Measurements from ENCODE around the gene MAZ.
"Not testable (repeated sequence)": the region's sequence is repeated elsewhere in the genome, so short reads cannot be mapped to it uniquely, and the experiment has no call there.

MAZ gene

DNA sequence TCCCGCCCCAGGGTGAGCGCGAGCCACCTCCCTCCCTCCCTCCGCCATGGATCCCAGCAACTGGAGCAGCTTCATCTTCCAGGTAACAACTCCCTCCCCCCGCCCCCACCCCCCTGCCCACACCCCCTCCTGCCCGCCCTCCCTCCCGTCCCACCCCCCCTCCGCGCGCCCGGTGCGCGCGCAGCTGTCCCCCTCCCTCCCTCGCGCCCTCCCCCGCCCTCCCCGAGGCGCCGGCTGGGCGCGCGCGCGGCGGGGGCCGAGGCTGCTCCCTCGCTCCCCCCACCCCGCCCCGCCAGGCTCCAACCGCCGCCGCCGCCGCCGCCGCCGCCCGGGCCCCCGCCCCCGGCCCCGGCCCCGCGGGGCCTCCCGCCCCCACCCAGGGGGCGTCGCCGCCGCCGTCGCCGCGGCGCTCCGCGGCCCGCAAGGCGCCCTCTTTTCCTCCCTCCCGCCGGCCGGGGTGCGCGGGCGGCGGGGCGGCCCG, at the start of gene MAZ:
Gene MAZ, plus strand, starts transcription at position 431 of the 481 bp plus-strand sequence. CDS start 173 bp downstream, outside the sequence.
- DNase-seq, result peak; percentile 94 to 96
- no peak for TF ChIP-seq POLR2A (IDR thresholded peaks at IDR 0.05; ENCODE audit: low read length)
- no peak for TF ChIP-seq GATA1 (IDR thresholded peaks at IDR 0.05; ENCODE audit: low read depth, low read length)

GRCh38 chr16:29756654-29757053, 49.7 kb upstream of the MAZ start:
- DNase-seq, result no peak
- TF ChIP-seq POLR2A (IDR thresholded peaks at IDR 0.05; ENCODE audit: low read length), result no peak
- no peak for TF ChIP-seq GATA1 (IDR thresholded peaks at IDR 0.05; ENCODE audit: low read depth, low read length)

DNA sequence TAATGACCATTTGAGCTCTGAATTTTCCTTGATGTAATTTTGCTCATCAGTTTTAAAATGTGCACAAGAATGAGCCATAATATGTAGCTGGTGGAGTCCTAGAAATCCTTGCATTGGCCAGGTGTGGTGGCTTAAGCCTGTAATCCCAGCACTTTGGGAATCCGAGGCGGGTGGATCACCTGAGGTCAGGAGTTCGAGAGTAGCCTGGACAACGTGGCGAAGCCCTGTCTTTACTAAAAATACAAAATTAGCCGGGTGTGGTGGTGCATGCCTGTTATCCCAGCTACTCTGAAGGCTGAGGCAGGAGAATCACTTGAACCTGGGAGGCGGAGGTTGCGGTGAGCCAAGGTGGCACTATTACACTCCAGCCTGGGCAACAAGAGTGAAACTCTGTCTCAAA, 49.2 kb upstream of the MAZ start:
- DNase-seq, result not testable (repeated sequence)

DNA sequence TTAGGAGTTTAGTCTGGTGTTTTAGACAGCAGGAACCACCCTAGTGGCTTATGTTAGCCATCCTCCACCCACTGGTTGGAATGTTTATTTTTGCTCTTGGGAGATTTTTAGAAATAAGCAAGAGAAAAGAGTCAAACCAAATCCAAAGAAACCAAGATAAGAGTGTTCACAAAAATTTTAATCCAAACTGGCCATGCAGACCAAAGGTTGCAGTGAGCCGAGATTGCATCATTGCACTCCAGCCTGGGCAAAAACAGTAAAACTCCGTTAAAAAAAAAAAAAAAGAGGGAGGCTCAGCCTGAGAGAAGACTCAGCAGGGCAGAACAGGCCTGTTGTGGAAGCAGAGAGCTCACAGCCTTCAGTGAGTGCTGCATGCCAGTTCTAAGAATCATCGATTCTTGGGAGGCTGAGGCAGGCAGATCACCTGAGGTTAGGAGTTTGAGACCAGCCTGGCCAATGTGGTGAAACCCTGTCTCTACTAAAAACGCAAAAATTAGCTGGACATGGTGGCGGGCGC, 48.3 kb upstream of the MAZ start:
- no peak for TF ChIP-seq POLR2A (IDR thresholded peaks at IDR 0.05; ENCODE audit: low read length)
- TF ChIP-seq GATA1 (IDR thresholded peaks at IDR 0.05; ENCODE audit: low read depth, low read length), result no peak
- DNase-seq, result no peak

- DNase-seq, result no peak
Observed at GRCh38 chr16:29760567-29761279, 45.6 kb upstream of the MAZ start.

DNA sequence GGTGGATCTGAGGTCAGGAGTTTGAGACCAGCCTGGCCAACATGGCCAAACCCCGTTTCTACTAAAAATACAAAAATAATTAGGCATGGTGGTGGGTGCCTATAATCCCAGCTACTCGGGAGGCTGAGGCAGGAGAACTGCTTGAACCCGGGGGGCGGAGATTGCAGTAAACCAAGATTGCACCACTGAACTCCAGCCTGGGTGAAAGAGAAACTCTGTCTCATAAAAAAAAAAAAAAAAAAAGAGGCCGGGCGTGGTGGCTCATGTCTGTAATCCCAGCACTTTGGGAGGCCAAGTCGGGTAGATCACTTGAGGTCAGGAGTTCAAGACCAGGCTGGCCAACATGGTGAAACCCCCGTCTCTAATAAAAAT, 45.1 kb upstream of the MAZ start:
- DNase-seq, result not testable (repeated sequence)

More at GRCh38 chr16:29760567-29761279, 45.6 kb upstream of the MAZ start:
- TF ChIP-seq POLR2A (IDR thresholded peaks at IDR 0.05; ENCODE audit: low read length), result no peak
- TF ChIP-seq GATA1 (IDR thresholded peaks at IDR 0.05; ENCODE audit: low read depth, low read length), result no peak

- DNase-seq, result no peak
- TF ChIP-seq POLR2A (IDR thresholded peaks at IDR 0.05; ENCODE audit: low read length) (no peak), GATA1 (IDR thresholded peaks at IDR 0.05; ENCODE audit: low read depth, low read length) (no peak)
Observed at GRCh38 chr16:29761882-29762281, 44.4 kb upstream of the MAZ start.

DNA sequence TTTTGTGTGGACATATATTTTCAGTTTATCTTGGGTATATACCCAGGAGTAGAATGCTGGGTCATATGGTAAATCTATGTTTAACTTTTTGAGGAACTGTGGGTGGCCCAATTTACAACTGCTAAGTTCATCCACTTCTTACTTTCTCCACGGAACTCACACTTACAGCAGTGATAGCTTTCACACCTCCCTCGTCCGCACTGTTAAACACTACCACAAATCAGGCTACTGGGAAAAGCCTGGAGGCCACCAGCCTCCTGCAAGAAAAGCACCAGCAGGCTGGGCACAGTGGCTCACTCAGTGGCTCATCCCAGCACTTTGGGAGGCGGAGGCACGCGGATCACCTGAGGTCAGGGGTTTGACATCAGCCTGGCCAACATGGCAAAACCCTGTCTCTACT, 43.0 kb upstream of the MAZ start:
- DNase-seq, result no peak
- TF ChIP-seq GATA1 (IDR thresholded peaks at IDR 0.05; ENCODE audit: low read depth, low read length) (no peak), POLR2A (IDR thresholded peaks at IDR 0.05; ENCODE audit: low read length) (no peak)

DNA sequence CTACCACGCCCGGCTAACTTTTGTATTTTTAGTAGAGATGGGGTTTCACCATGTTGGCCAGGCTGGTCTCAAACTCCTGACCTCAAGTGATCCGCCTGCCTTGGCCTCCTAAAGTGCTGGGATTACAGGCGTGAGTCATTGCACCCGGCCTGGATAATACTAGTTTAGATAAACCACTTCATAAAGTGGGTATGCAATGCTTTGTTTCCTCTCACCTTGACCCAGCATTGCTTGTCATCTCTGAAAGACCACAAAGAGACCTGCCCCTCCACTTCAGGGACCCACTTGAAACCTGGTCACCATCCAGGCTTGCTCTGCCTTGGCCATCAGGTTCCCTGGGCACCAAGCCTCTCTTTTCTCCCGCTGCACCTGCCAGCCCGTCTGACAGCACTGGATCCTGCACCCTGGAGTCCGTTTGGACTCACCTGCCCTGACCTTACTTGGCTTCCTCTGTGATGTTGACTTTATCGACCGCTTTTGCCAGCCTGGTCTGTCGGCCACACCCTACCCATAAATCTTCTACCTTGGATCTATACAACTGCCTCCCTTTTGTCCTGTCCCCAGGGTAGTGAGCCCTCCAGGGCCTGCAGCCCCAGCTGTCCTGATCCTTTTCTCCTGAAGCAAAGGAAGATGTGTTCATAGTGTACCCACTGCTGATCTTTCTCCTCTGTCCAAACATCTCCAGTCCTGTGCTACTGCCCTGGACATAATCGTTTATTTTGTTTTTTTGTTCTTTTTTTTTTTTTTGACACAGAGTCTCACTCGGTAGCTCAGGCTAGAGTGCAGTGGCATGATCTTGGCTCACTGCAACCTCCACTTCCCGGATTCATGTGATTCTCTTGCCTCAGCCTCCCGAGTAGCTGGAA, 40.9 kb upstream of the MAZ start:
- no peak for DNase-seq
- TF ChIP-seq GATA1 (IDR thresholded peaks at IDR 0.05; ENCODE audit: low read depth, low read length) (no peak), POLR2A (IDR thresholded peaks at IDR 0.05; ENCODE audit: low read length) (no peak)

DNA sequence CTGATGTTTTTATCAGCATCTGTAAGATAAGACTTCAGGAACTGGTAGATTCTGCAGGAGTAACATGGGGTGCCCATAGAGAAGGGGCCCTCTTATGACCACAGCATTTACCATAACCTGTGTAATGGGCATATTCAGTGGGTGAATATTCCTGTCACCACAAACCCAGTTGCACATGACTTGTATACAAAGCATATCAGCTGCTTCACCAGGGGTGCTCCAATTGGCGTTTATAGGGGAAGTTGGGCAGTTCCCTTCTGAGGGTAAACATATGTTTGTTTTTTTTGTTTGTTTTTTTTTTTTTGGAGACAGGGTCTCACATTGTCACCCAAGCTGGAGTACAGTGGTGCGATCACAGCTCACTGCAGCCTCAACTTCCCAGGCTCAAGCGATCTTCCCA, 39.8 kb upstream of the MAZ start:
- no peak for DNase-seq
- TF ChIP-seq GATA1 (IDR thresholded peaks at IDR 0.05; ENCODE audit: low read depth, low read length), result no peak
- no peak for TF ChIP-seq POLR2A (IDR thresholded peaks at IDR 0.05; ENCODE audit: low read length)

DNA sequence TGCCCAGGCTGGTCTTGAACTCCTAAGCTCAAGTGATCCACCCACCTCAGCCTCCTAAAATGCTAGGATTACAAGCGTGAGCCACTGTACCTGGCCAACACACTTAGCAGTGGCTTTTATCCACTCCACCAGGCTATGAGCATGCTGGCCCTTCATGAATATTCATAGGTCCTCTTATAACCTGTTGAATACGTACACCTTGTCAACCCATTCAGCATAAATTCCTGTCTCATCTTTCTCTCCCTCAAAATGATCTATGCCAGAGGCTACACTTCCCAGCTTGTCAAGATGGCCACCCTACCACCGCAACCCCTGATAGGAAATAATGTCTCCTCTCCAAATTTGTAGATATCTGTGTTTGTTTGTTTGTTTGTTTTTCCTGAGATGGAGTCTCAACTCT, 39.3 kb upstream of the MAZ start:
- no peak for TF ChIP-seq GATA1 (IDR thresholded peaks at IDR 0.05; ENCODE audit: low read depth, low read length)
- no peak for TF ChIP-seq POLR2A (IDR thresholded peaks at IDR 0.05; ENCODE audit: low read length)
- no peak for DNase-seq

DNA sequence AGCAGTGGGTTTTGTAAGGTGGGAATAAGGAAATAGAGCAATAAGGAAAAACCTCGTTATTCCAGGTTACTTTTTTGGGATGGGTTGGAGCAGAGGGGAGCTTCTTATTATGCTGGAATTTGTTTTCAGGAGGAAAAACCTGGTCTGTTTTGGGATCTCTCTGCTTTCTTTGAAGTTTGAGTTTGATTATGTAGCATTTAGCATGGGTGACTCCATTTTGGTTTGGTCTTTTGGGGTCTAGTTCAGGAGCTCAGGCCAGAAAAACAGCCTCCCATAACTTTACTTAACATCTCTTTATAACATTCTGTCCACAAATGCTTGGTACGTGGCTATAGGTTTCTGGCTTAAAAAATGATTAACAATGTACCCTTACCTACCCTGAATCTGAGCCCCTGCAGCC, 36.8 kb upstream of the MAZ start:
- TF ChIP-seq POLR2A (IDR thresholded peaks at IDR 0.05; ENCODE audit: low read length) (no peak), GATA1 (IDR thresholded peaks at IDR 0.05; ENCODE audit: low read depth, low read length) (no peak)
- no peak for DNase-seq

DNA sequence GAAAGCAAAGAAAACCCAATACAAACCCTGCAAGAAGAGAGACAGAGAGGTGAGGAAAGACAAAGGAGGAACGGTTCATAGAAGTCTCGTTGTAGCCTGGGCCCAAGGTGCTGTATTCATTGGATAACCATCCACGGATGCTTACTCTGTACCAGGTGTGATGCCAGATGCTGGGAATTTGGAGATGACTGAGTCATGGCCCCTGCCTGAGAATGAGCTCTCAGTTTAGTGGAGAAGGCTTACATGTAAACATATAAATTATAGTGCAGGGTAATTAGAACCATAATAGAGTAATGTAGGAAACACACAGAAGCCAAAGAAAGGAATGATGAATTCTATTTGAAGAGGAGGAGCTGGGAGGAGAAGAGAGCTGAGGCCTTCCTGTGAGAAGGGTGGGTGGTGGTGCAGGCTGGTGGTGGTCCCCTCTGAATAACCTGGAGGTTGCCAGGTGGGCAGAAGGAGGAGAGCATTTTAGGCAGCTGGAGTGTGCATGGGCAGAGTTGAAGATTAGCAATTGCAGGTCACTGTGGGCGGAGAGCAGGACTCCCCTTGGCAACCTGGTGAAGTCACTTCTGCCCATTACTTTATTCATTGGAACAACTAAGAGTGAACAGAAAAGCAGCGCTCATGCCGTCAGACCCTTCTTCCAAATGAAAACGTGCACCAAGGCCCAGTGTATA, 35.9 kb upstream of the MAZ start:
- no peak for DNase-seq
- TF ChIP-seq POLR2A (IDR thresholded peaks at IDR 0.05; ENCODE audit: low read length) (no peak), GATA1 (IDR thresholded peaks at IDR 0.05; ENCODE audit: low read depth, low read length) (no peak)

DNA sequence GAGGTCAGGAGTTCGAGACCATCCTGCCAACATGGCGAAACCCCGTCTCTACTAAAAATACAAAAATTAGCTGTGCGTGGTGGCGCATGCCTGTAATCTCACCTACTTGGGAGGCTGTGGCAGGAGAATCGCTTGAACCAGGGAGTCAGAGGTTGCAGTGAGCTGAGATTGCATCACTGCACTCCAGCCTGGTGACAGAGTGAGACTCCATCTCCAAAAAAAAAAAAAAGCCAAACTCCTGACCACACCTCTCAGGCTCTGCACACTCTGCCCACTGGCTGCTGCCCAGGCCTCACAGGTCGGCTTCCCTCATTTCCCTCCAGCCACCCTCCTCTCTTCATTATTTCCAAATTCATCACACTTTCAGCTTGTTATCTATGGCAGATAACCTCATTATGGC, 34.0 kb upstream of the MAZ start:
- not testable (repeated sequence) for DNase-seq

Data from erythroblast (primary cell).